Epithelial cell of proximal tubule (primary cell): Measurements from ENCODE around the gene SRGAP3. TPM values are rescaled to one million over a fixed set of nuclear protein-coding genes. Genes with fewer than 3 reads are reported as not detected.

Experiments used
- DNase-seq: peaks from one replicate; pipeline ENCODE4 v3.0.0-alpha.2; 2011; ENCODE audit warnings: low read depth
- H3K4me3 ChIP-seq: 2 replicates; pipeline ENCODE4 v1.5.1; 2011; ENCODE audit warnings: low read depth, mild to moderate bottlenecking, low read length
- CTCF ChIP-seq: conservative IDR thresholded peaks from 2 replicates; pipeline ENCODE4 v1.5.1; 2012; ENCODE audit warnings: low read depth, mild to moderate bottlenecking, low read length
- total RNA-seq: library from RNA; depleted of rRNA; stranded (reverse); fragments of >200 nt; gene quantifications from 2 replicates; pipeline ENCODE4 v1.2.3, GENCODE V29; 2015

Gene SRGAP3
- total RNA-seq, 1 donor from 2014 or later, result 3.4 TPM

GRCh38 chr3:9032231-9032777, 217.1 kb downstream of the SRGAP3 start:
- no peak overlapping the region for H3K4me3 ChIP-seq
- TF ChIP-seq CTCF, result no peak
- DNase-seq, result no peak

- DNase-seq, result no peak
- H3K4me3 ChIP-seq, result no peak overlapping the region
- TF ChIP-seq CTCF, result no peak
Observed at GRCh38 chr3:9030034-9030433, 219.4 kb downstream of the SRGAP3 start.

GRCh38 chr3:9028134-9028533, 221.3 kb downstream of the SRGAP3 start:
- DNase-seq, result no peak
- no peak for TF ChIP-seq CTCF
- no peak overlapping the region for H3K4me3 ChIP-seq

- H3K4me3 ChIP-seq, result no peak overlapping the region
- DNase-seq, result no peak
- TF ChIP-seq CTCF, result no peak
Observed at GRCh38 chr3:9026320-9027045, 223.0 kb downstream of the SRGAP3 start.

DNA sequence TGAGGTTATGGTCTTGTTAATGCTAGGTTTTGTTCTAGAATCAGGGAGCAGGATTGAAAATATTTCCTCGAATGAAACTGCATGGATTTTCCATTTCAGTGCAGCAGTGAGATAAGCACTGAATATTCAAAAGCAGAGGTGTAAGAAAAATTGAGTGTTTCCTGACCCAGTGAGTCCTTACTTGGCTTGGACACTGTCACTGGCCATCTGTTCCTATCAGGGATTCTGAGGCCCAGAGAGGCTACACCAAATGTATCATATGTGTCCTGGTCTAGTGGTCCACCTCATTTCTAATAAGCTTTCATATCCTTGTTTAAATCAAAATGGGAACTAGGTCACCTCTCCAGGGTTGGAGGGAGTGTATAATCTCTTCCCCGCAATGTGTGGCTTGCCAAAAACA, 225.1 kb downstream of the SRGAP3 start:
- no peak for TF ChIP-seq CTCF
- H3K4me3 ChIP-seq, result no peak overlapping the region

DNA sequence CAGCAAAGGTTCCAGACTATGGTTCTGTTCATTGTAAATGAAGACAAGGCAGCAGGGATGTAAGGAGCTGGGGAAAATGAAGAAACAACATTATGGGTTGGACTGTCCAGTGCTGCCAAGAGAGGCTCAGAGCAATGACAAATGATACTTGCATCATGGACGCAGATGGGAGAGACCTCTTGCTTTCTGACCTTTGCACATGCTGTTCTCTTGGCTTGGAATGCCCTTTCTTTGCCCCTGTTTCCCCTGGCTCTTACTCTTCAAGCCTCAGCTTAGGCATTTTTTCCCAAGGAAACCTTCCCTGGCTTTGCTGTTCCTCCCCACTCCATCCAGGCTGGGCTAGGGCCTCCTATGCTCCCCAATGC, 226.2 kb downstream of the SRGAP3 start:
- H3K4me3 ChIP-seq, result no peak overlapping the region
- DNase-seq, result no peak
- no peak for TF ChIP-seq CTCF

More for the DNA sequence above, 225.1 kb downstream of the SRGAP3 start:
- no peak for DNase-seq
